ENCODE results near the gene MET.

The MET gene

GRCh38 chr7:116824449-116824848 lies 152.5 kb downstream of the MET start:
- no peak for TF ChIP-seq CTCF (IDR thresholded peaks at IDR 0.05; ENCODE audit: borderline replicate concordance, control extremely low read depth, extremely low read depth, insufficient read depth, missing control alignments)
- in situ Hi-C loops (cut with MboI; ENCODE audit: low sequenced_read_pairs, unreplicated experiment): loop anchor here (25.0 kb wide), 1 partner anchor 662 kb away; no protein-coding TSS in a partner anchor
- no peak for DNase-seq (ENCODE audit: low spot score)

- in situ Hi-C loops (cut with MboI; ENCODE audit: low sequenced_read_pairs, unreplicated experiment): no loop called here
- DNase-seq (ENCODE audit: low spot score): no peak
- TF ChIP-seq CTCF (IDR thresholded peaks at IDR 0.05; ENCODE audit: borderline replicate concordance, control extremely low read depth, extremely low read depth, insufficient read depth, missing control alignments): no peak
Observed at GRCh38 chr7:116828281-116828680, 156.3 kb downstream of the MET start.

GRCh38 chr7:116829041-116829440 lies 157.0 kb downstream of the MET start:
- TF ChIP-seq CTCF (IDR thresholded peaks at IDR 0.05; ENCODE audit: borderline replicate concordance, control extremely low read depth, extremely low read depth, insufficient read depth, missing control alignments): no peak
- DNase-seq (ENCODE audit: low spot score): no peak
- in situ Hi-C loops (cut with MboI; ENCODE audit: low sequenced_read_pairs, unreplicated experiment): no loop called here

- no peak for DNase-seq (ENCODE audit: low spot score)
- in situ Hi-C loops (cut with MboI; ENCODE audit: low sequenced_read_pairs, unreplicated experiment): no loop called here
- TF ChIP-seq CTCF (IDR thresholded peaks at IDR 0.05; ENCODE audit: borderline replicate concordance, control extremely low read depth, extremely low read depth, insufficient read depth, missing control alignments): no peak
Observed at GRCh38 chr7:116829493-116829892, 157.5 kb downstream of the MET start.

GRCh38 chr7:116832692-116833091 lies 160.7 kb downstream of the MET start:
- in situ Hi-C loops (cut with MboI; ENCODE audit: low sequenced_read_pairs, unreplicated experiment): no loop called here
- no peak for TF ChIP-seq CTCF (IDR thresholded peaks at IDR 0.05; ENCODE audit: borderline replicate concordance, control extremely low read depth, extremely low read depth, insufficient read depth, missing control alignments)
- DNase-seq (ENCODE audit: low spot score): no peak

- no peak for TF ChIP-seq CTCF (IDR thresholded peaks at IDR 0.05; ENCODE audit: borderline replicate concordance, control extremely low read depth, extremely low read depth, insufficient read depth, missing control alignments)
- DNase-seq (ENCODE audit: low spot score): no peak
Observed at GRCh38 chr7:116834815-116835504, 163.0 kb downstream of the MET start.

More at GRCh38 chr7:116834815-116835504, 163.0 kb downstream of the MET start:
- in situ Hi-C loops (cut with MboI; ENCODE audit: low sequenced_read_pairs, unreplicated experiment): no loop called here
